Liver (tissue), 9 donors: ENCODE measurements around the gene NXN. TPM values are rescaled to one million over a fixed set of nuclear protein-coding genes. Genes with fewer than 3 reads are reported as not detected.

Source experiments
- DNase-seq: peaks from one replicate; pipeline ENCODE4 v3.0.0-alpha.2; 2017; ENCODE audit warnings: low spot score
- H3K27ac ChIP-seq, 2 donors: one replicate each; pipeline ENCODE4 v1.7.0; 2013; ENCODE audit warnings: inconsistent platforms in 2 of 2, low read length in 2 of 2, control low read depth in 1 of 2, low read depth in 1 of 2, mild to moderate bottlenecking in 1 of 2
- H3K27me3 ChIP-seq, 4 donors: one replicate each; pipeline versions ENCODE4 v1.6.1 to v1.7.0; 2013; ENCODE audit warnings: low read length in 3 of 4, inconsistent platforms in 1 of 4, mild to moderate bottlenecking in 1 of 4, moderate library complexity in 1 of 4; ENCODE audit not compliant: control insufficient read depth in 4 of 4, insufficient read depth in 4 of 4
- H3K36me3 ChIP-seq, 4 donors: one replicate each; pipeline versions ENCODE4 v1.6.1 to v1.7.0; 2013; ENCODE audit warnings: low read length in 3 of 4, mild to moderate bottlenecking in 3 of 4, low read depth in 1 of 4, moderate library complexity in 1 of 4; ENCODE audit not compliant: control insufficient read depth in 4 of 4, insufficient read depth in 3 of 4
- H3K4me1 ChIP-seq, 4 donors: one replicate each; pipeline versions ENCODE4 v1.6.1 to v1.7.0; 2013; ENCODE audit warnings: low read length in 3 of 4, mild to moderate bottlenecking in 3 of 4, moderate library complexity in 1 of 4; ENCODE audit not compliant: control insufficient read depth in 4 of 4, insufficient read depth in 4 of 4
- H3K4me3 ChIP-seq, 3 donors: one replicate each; pipeline versions ENCODE4 v1.6.1 to v1.7.0; 2013; ENCODE audit warnings: low read length in 3 of 3, control low read depth in 1 of 3, low read depth in 1 of 3, mild to moderate bottlenecking in 1 of 3
- H3K9ac ChIP-seq, 2 donors: one replicate each; pipeline ENCODE4 v1.7.0; 2013; ENCODE audit warnings: low read length in 2 of 2, mild to moderate bottlenecking in 2 of 2, moderate library complexity in 2 of 2, control low read depth in 1 of 2, low read depth in 1 of 2
- H3K9me3 ChIP-seq, 4 donors: one replicate each; pipeline versions ENCODE4 v1.6.1 to v1.7.0; 2013; ENCODE audit warnings: low read length in 3 of 4; ENCODE audit not compliant: control insufficient read depth in 4 of 4
- ATF3 ChIP-seq: IDR thresholded peaks from 2 replicates; pipeline ENCODE4 v1.6.1; 2016; ENCODE audit warnings: antibody characterized with exemption
- CTCF ChIP-seq: fragments of 150-350 bp; IDR thresholded peaks from 2 replicates; pipeline ENCODE4 v1.5.1; 2017; ENCODE audit warnings: improper control_type of control experiment, low read depth, low read length; ENCODE audit not compliant: missing input control
- EGR1 ChIP-seq, 2 donors: IDR thresholded peaks; 2 replicates each; pipeline ENCODE4 v1.6.1; 2016 to 2018; ENCODE audit warnings: antibody characterized with exemption in 2 of 2, low read depth in 2 of 2
- FOXA1 ChIP-seq: IDR thresholded peaks from 2 replicates; pipeline ENCODE4 v1.6.1; 2016; ENCODE audit warnings: antibody characterized with exemption
- FOXA2 ChIP-seq: IDR thresholded peaks from 2 replicates; pipeline ENCODE4 v1.6.1; 2016; ENCODE audit warnings: antibody characterized with exemption
- GABPA ChIP-seq, 2 donors: IDR thresholded peaks in 1 of 2; conservative IDR thresholded peaks in 1 of 2; 2 replicates each; pipeline ENCODE4 v1.6.1; 2016; ENCODE audit warnings: antibody characterized with exemption in 2 of 2, mild to moderate bottlenecking in 1 of 2, moderate library complexity in 1 of 2
- HNF4A ChIP-seq, 2 donors: conservative IDR thresholded peaks; 2 replicates each; pipeline ENCODE4 v1.6.1; 2016; ENCODE audit warnings: antibody characterized with exemption in 2 of 2, mild to moderate bottlenecking in 2 of 2
- HNF4G ChIP-seq: IDR thresholded peaks from 2 replicates; pipeline ENCODE4 v1.6.1; 2016; ENCODE audit warnings: antibody characterized with exemption
- JUND ChIP-seq, 2 donors: IDR thresholded peaks; 2 replicates each; pipeline ENCODE4 v1.6.1; 2016; ENCODE audit warnings: antibody characterized with exemption in 2 of 2
- MAX ChIP-seq: IDR thresholded peaks from 2 replicates; pipeline ENCODE4 v1.6.1; 2016; ENCODE audit warnings: antibody characterized with exemption
- NR2F2 ChIP-seq: IDR thresholded peaks from 2 replicates; pipeline ENCODE4 v1.6.1; 2016; ENCODE audit warnings: antibody characterized with exemption
- RAD21 ChIP-seq, 2 donors: IDR thresholded peaks; 2 replicates each; pipeline ENCODE4 v1.6.1; 2016; ENCODE audit warnings: antibody characterized with exemption in 2 of 2, mild to moderate bottlenecking in 2 of 2
- REST ChIP-seq: IDR thresholded peaks from 2 replicates; pipeline ENCODE4 v1.6.1; 2016; ENCODE audit warnings: antibody characterized with exemption, mild to moderate bottlenecking
- RXRA ChIP-seq, 2 donors: IDR thresholded peaks; 2 replicates each; pipeline ENCODE4 v1.6.1; 2017 to 2018; ENCODE audit warnings: antibody characterized with exemption in 2 of 2, mild to moderate bottlenecking in 1 of 2
- SP1 ChIP-seq: IDR thresholded peaks from 2 replicates; pipeline ENCODE4 v1.6.1; 2018; ENCODE audit warnings: antibody characterized with exemption, mild to moderate bottlenecking
- TAF1 ChIP-seq: conservative IDR thresholded peaks from 2 replicates; pipeline ENCODE4 v1.6.1; 2016; ENCODE audit warnings: antibody characterized with exemption, mild to moderate bottlenecking
- YY1 ChIP-seq: IDR thresholded peaks from 2 replicates; pipeline ENCODE4 v1.6.1; 2016; ENCODE audit warnings: antibody characterized with exemption, mild to moderate bottlenecking
- ZBTB33 ChIP-seq: IDR thresholded peaks from 2 replicates; pipeline ENCODE4 v1.6.1; 2016; ENCODE audit warnings: antibody characterized with exemption
- WGBS: extraction: QIAGEN DNeasy Blood & Tissue Kit; methylation state at CpG from one replicate; pipeline ENCODE4 v1.1.7; 2013; 5-methylcytosine and 5-hydroxymethylcytosine counted together
- polyA plus RNA-seq, 2 donors: library from polyadenylated mRNA; stranded (reverse) in 1 of 2; unstranded in 1 of 2; fragments of 200-250 nt in 1 of 2; fragments of >200 nt in 1 of 2; fragmentation: Nextera tagmentation in 1 of 2; extraction: Ambion mirVana in 1 of 2; gene quantifications; one replicate each; pipeline versions ENCODE4 v1.2.1 to v1.2.3, GENCODE V29; 2013 to 2015
- total RNA-seq, 2 donors: library from RNA; depleted of rRNA; stranded (reverse); fragments of >200 nt; gene quantifications; one replicate each; pipeline ENCODE4 v1.2.3, GENCODE V29; 2014
- donor health status: healthy.
- donor health status: healthy.
- donor health status: healthy.
- donor health status: healthy.
- donor health status: healthy.

Gene NXN
- total and polyA plus RNA-seq, 4 donors: 2.3 to 4.5 (median 3.3) TPM

GRCh38 chr17:983921-984320 lies 4.3 kb upstream of the NXN start:
- Histone ChIP-seq H3K9ac (no peak overlapping the region), H3K27ac (no peak overlapping the region), H3K27me3 (no peaks in the 10 kb centered on the region), H3K4me1 (peaks cover 0 to 15% (median 9%) of the 10 kb centered on the region in 4 donors), H3K4me3 (no peak overlapping the region), H3K9me3 (no peaks in the 10 kb centered on the region), H3K36me3 (no peaks in the 10 kb centered on the region)
- 84% methylated on average over 3 of the region's 3 CpGs for WGBS
- no peak for DNase-seq
- no peak for TF ChIP-seq SP1
- TF ChIP-seq HNF4A (conservative IDR thresholded peaks at IDR 0.05): no peak
- TF ChIP-seq RXRA (IDR thresholded peaks at IDR 0.05): no peak
- TF ChIP-seq NR2F2: no peak
- no peak for TF ChIP-seq ATF3
- no peak for TF ChIP-seq JUND (IDR thresholded peaks at IDR 0.05)
- TF ChIP-seq HNF4G: no peak
- no peak for TF ChIP-seq RAD21 (IDR thresholded peaks at IDR 0.05)
- no peak for TF ChIP-seq GABPA (IDR thresholded peaks at IDR 0.05 in 1 of 2, conservative IDR thresholded peaks at IDR 0.05 in 1 of 2)
- no peak for TF ChIP-seq FOXA1
- TF ChIP-seq EGR1 (IDR thresholded peaks at IDR 0.05; ENCODE audit: low read depth in 2 of 2): no peak
- TF ChIP-seq REST: no peak
- TF ChIP-seq ZBTB33: no peak
- no peak for TF ChIP-seq FOXA2
- TF ChIP-seq CTCF: no peak
- no peak for TF ChIP-seq MAX
- TF ChIP-seq YY1: no peak
- TF ChIP-seq TAF1: no peak

- H3K9me3 ChIP-seq: no peaks in the 10 kb centered on the region
- TF ChIP-seq HNF4G: no peak
- TF ChIP-seq MAX: no peak
- no peak for TF ChIP-seq YY1
- no peak for TF ChIP-seq FOXA1
- no peak for TF ChIP-seq REST
- TF ChIP-seq EGR1 (IDR thresholded peaks at IDR 0.05; ENCODE audit: low read depth in 2 of 2): no peak
- no peak for TF ChIP-seq GABPA (IDR thresholded peaks at IDR 0.05 in 1 of 2, conservative IDR thresholded peaks at IDR 0.05 in 1 of 2)
- no peak for TF ChIP-seq RXRA (IDR thresholded peaks at IDR 0.05)
- no peak for TF ChIP-seq JUND (IDR thresholded peaks at IDR 0.05)
- TF ChIP-seq FOXA2: no peak
- no peak for TF ChIP-seq RAD21 (IDR thresholded peaks at IDR 0.05)
- TF ChIP-seq CTCF: no peak
- no peaks in the 10 kb centered on the region for H3K36me3 ChIP-seq
- no peaks in the 10 kb centered on the region for H3K27me3 ChIP-seq
- H3K27ac ChIP-seq: peak overlapping the region in 1 of 2 donors; percentile 28
- DNase-seq: no peak
- H3K9ac ChIP-seq: no peak overlapping the region
- H3K4me3 ChIP-seq: no peak overlapping the region
- WGBS: 35% methylated on average over 10 of the region's 10 CpGs
- peaks cover 0 to 23% (median 15%) of the 10 kb centered on the region in 4 donors for H3K4me1 ChIP-seq
These were observed 1.7 kb upstream of the NXN start for GRCh38 chr17:981292-981658.
